ENCODE measurements around the gene HNRNPA1.
A peak's percentile ranks its signal among the peaks of the same experiment; 100 is the strongest.
"Not testable (repeated sequence)": the region's sequence is repeated elsewhere in the genome, so short reads cannot be mapped to it uniquely, and the experiment has no call there.

Gene HNRNPA1

DNA sequence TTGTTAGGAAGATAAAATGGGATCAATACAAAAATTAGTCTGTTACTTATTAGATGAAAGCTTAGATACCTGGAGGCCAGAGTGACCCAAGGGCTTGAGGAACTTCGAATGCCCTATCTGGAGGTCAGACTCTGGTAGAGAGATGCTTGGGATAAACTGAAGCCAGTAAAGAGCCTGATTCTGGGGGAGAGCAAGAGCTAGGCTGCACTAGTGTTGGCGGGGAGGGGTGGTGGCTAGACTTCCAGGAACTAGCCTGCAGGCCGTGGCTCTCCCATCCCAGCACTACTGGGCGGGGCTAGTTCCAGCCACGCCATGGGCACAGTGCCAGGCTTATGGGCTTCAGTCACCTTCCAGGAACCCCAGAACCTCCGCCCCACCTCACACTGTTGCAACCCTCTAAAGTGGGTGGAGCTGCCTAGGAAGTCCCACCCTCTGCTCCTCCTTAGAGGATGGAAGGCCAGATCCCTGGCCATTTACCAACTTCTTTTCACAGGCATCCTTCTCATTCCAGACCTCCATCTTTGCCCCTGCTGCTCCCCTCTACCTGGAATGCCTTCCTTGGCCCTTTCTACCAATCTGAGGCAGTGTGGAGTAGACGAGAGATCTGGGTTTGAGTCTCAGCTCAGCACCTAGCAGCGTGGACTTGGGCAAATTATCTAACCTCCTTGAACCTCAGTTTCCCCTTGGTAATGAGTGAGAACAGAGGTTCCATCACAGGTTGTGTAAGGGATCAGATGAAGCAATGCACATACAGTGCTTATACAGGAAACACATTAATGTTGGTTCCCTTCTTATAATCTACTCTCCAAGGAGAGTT lies 26.6 kb downstream of the HNRNPA1 start:
- ChIA-PET POLR2A (interaction anchor here (1.5 to 3.8 kb wide), 2 partner anchors 27 to 52 kb away, joined by 4 to 19 read pairs; partner anchors contain the start of genes CBX5 and HNRNPA1), CTCF (interaction anchor here (0.6 to 0.8 kb wide), 4 partner anchors 15 to 240 kb away, joined by 3 to 4 read pairs (median 4); partner anchors contain the start of gene COPZ1)
- no peak for TF ChIP-seq FOXK2 (IDR thresholded peaks at IDR 0.05)
- TF ChIP-seq SP1 (IDR thresholded peaks at IDR 0.05), result no peak
- no peak for TF ChIP-seq FOXA1 (IDR thresholded peaks at IDR 0.05)
- TF ChIP-seq CTBP1 (IDR thresholded peaks at IDR 0.05; ENCODE audit: borderline replicate concordance), result no peak
- no peak for TF ChIP-seq NFRKB (IDR thresholded peaks at IDR 0.05)
- no peak for TF ChIP-seq LEF1 (IDR thresholded peaks at IDR 0.05; ENCODE audit: borderline replicate concordance)
- TF ChIP-seq HDGF (IDR thresholded peaks at IDR 0.05; ENCODE audit: borderline replicate concordance), result no peak
- no peak for TF ChIP-seq L3MBTL2 (conservative IDR thresholded peaks at IDR 0.05)
- no peak for TF ChIP-seq BHLHE40 (IDR thresholded peaks at IDR 0.05; ENCODE audit: borderline replicate concordance)
- TF ChIP-seq FOXM1 (IDR thresholded peaks at IDR 0.05; ENCODE audit: borderline replicate concordance), result no peak
- no peak for TF ChIP-seq ZNF384 (IDR thresholded peaks at IDR 0.05)
- TF ChIP-seq ARNT (IDR thresholded peaks at IDR 0.05), result no peak
- no peak for TF ChIP-seq SUZ12 (IDR thresholded peaks at IDR 0.05)
- TF ChIP-seq, protein P1, sequence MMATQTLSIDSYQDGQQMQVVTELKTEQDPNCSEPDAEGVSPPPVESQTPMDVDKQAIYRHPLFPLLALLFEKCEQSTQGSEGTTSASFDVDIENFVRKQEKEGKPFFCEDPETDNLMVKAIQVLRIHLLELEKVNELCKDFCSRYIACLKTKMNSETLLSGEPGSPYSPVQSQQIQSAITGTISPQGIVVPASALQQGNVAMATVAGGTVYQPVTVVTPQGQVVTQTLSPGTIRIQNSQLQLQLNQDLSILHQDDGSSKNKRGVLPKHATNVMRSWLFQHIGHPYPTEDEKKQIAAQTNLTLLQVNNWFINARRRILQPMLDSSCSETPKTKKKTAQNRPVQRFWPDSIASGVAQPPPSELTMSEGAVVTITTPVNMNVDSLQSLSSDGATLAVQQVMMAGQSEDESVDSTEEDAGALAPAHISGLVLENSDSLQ (IDR thresholded peaks at IDR 0.05), result no peak
- TF ChIP-seq TARDBP (IDR thresholded peaks at IDR 0.05), result no peak
- TF ChIP-seq ELF4 (IDR thresholded peaks at IDR 0.05), result no peak
- DNase-seq (ENCODE audit: extremely low spot score), result no peak

DNA sequence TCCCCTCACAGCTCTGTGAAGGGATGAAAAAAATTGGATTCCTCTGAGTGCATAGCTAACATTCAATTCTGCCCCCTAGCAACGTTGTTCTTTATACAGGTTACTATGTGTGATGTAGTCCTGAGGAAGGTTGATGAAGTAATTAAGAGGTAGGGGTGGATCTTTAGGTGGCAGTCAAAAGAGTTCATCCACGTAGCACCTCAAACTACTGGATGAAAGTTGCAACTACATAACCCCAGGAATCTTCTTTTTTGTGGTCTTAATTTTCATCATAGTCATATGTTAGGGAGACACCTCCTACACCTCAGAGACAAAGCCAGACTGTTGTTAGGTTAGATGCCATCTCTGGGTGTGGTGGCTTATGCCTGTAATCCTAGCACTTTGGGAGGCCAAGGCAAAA lies 30.5 kb downstream of the HNRNPA1 start:
- TF ChIP-seq SUZ12 (IDR thresholded peaks at IDR 0.05) (no peak), ELF4 (IDR thresholded peaks at IDR 0.05) (no peak), BHLHE40 (IDR thresholded peaks at IDR 0.05; ENCODE audit: borderline replicate concordance) (no peak), FOXM1 (IDR thresholded peaks at IDR 0.05; ENCODE audit: borderline replicate concordance) (no peak)
- no peak for DNase-seq (ENCODE audit: extremely low spot score)
- ChIA-PET CTCF (interaction anchor here (0.6 to 0.9 kb wide), 2 partner anchors 22 to 25 kb away, joined by 4 to 8 read pairs; no protein-coding TSS in a partner anchor), POLR2A (no interaction called here)

DNA sequence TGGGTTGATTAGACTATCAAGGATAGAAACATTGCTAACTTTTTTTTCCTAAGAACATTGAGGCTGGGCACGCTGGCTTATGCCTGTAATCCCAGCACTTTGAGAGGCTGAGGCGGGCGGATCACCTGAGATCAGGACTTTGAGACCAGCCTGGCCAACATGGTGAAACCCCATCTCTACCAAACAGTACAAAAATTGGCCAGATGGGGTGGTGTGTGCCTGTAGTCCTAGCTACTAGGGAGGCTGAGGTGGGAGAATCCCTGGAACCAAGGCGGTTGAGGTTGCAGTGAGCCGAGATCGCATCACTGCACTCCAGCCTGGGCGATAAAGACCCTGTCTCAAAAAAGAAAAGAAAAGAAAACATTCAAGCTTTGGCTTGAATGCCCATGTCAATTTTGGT lies 31.8 kb downstream of the HNRNPA1 start:
- POLR2A ChIA-PET; DNase-seq (ENCODE audit: extremely low spot score); CTCF ChIA-PET: not testable (repeated sequence)

DNA sequence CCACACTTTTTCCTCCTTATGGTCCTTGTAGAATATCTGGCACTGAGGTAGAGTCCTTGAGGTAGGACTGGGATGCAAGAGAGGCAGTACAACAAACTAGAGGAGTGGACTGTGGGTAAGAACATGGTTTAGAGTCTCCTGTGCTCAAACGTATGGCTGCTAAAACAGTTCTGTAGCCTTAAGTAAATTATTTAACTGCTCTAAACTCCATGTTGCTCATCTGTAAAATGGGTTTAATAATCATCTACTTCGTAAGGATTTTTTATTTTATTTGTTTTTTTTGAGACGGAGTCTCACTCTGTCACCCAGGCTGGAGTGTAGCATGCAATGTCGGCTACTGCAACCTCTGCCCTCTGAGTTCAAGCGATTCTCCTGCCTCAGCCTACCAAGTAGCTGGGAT lies 40.8 kb downstream of the HNRNPA1 start:
- DNase-seq (ENCODE audit: extremely low spot score), result no peak
- CTCF ChIA-PET, result interaction anchor here (0.6 kb wide), 1 partner anchor 343 kb away, joined by 4 read pairs; no protein-coding TSS in a partner anchor
- POLR2A ChIA-PET, result interaction anchor here (0.6 kb wide), 1 partner anchor 270 kb away, joined by 3 read pairs; no protein-coding TSS in a partner anchor
- TF ChIP-seq L3MBTL2 (conservative IDR thresholded peaks at IDR 0.05) (no peak), SUZ12 (IDR thresholded peaks at IDR 0.05) (no peak), TARDBP (IDR thresholded peaks at IDR 0.05) (no peak), ZNF384 (IDR thresholded peaks at IDR 0.05) (no peak), NFRKB (IDR thresholded peaks at IDR 0.05) (no peak), BHLHE40 (IDR thresholded peaks at IDR 0.05; ENCODE audit: borderline replicate concordance) (no peak), CTBP1 (IDR thresholded peaks at IDR 0.05; ENCODE audit: borderline replicate concordance) (no peak), LEF1 (IDR thresholded peaks at IDR 0.05; ENCODE audit: borderline replicate concordance) (no peak), FOXM1 (IDR thresholded peaks at IDR 0.05; ENCODE audit: borderline replicate concordance) (no peak), ELF4 (IDR thresholded peaks at IDR 0.05) (no peak), SP1 (IDR thresholded peaks at IDR 0.05) (no peak), ARNT (IDR thresholded peaks at IDR 0.05) (no peak)
- TF ChIP-seq, protein P1 (IDR thresholded peaks at IDR 0.05), result no peak

- no peak for TF ChIP-seq FOXA1 (IDR thresholded peaks at IDR 0.05)
- peak; percentile 80 for TF ChIP-seq ELF4 (IDR thresholded peaks at IDR 0.05)
- TF ChIP-seq BHLHE40 (IDR thresholded peaks at IDR 0.05; ENCODE audit: borderline replicate concordance), result no peak
- peak; percentile 30 for TF ChIP-seq L3MBTL2 (conservative IDR thresholded peaks at IDR 0.05)
- no peak for TF ChIP-seq LEF1 (IDR thresholded peaks at IDR 0.05; ENCODE audit: borderline replicate concordance)
- no peak for TF ChIP-seq CTBP1 (IDR thresholded peaks at IDR 0.05; ENCODE audit: borderline replicate concordance)
- TF ChIP-seq SP1 (IDR thresholded peaks at IDR 0.05), result no peak
- no peak for TF ChIP-seq HDGF (IDR thresholded peaks at IDR 0.05; ENCODE audit: borderline replicate concordance)
- TF ChIP-seq TARDBP (IDR thresholded peaks at IDR 0.05), result no peak
- peak; percentile 96 for TF ChIP-seq NFRKB (IDR thresholded peaks at IDR 0.05)
- no peak for TF ChIP-seq FOXM1 (IDR thresholded peaks at IDR 0.05; ENCODE audit: borderline replicate concordance)
- TF ChIP-seq, protein P1 (IDR thresholded peaks at IDR 0.05), result peak; percentile 98
- TF ChIP-seq ARNT (IDR thresholded peaks at IDR 0.05), result no peak
- TF ChIP-seq ZNF384 (IDR thresholded peaks at IDR 0.05), result no peak
- no peak for TF ChIP-seq FOXK2 (IDR thresholded peaks at IDR 0.05)
- TF ChIP-seq SUZ12 (IDR thresholded peaks at IDR 0.05), result no peak
- peak; percentile 91 for DNase-seq (ENCODE audit: extremely low spot score)
- ChIA-PET CTCF (interaction anchor here (0.6 to 2.2 kb wide), 24 partner anchors 9 to 124 kb away, joined by 3 to 21 read pairs (median 4); no protein-coding TSS in a partner anchor), POLR2A (interaction anchor here (0.6 to 2.9 kb wide), 18 partner anchors 10 to 109 kb away, joined by 3 to 42 read pairs (median 4); partner anchors contain the start of genes CBX5 and HNRNPA1)
These were observed 44.3 kb downstream of the HNRNPA1 start, which contains the start of gene COPZ1 for GRCh38 chr12:54324617-54325441. Gene COPZ1, plus strand, starts transcription at chr12:54325131. Its CDS starts 33 bp downstream, at chr12:54325164.
